Measurements from ENCODE around the gene ADAMTS10. TPM values are rescaled to one million over a fixed set of nuclear protein-coding genes. Genes with fewer than 3 reads are reported as not detected.

Gene ADAMTS10
- total and polyA plus RNA-seq, 2 of the 8 experiments (the other 6 are each of a cell fraction or from before 2014, with no cell fraction given) = 6.9 to 17.4 TPM

DNA sequence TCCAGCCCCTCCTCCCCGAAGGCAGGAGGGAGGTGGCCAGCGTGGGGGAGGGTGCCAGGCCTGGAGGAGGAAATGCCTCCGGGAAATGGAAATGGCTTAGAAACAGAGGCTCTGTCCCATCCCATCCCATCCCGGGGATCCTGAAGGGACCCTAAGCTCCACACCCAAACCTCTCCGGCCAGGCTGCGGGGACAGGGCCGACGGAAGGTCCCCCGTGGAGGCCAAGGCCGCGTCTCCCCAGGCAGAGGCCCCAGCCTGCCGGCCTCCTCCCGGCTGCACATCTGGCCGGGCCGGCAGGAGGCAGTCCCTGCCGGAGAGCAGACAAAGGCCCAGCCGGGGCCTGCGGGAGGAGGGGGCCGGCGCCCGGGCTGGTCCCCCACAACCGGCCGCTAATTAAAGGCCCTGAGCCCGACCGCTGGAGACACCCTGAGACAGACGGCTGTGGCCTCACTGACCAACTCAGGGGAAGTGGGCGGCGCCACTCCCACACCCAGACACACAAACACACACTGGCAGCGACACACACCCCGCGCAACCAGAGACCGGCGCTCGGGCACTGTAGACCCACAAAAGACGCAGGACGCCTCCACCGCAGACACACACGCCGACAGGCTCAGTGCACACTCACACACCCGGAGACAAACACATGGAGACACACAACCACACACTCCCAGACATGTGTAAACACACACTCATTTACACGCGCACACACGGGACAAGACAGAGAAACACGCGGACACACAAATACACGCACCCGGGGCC is 1.1 kb downstream of the ADAMTS10 start (continued):
- peak in 1 of 2 experiments; percentile 71; a peak in 1 of 3 replicates for TF ChIP-seq POLR2A (IDR thresholded peaks at IDR 0.05; ENCODE audit: control extremely low read depth in 1 of 2, low read depth in 2 of 2, low read length in 2 of 2)
- no peak for TF ChIP-seq HDAC6 (IDR thresholded peaks at IDR 0.05; ENCODE audit: low read depth, low read length)
- no peak for TF ChIP-seq FOSL1 (IDR thresholded peaks at IDR 0.05; ENCODE audit: insufficient read depth, low read depth, low read length)
- TF ChIP-seq SP2 (IDR thresholded peaks at IDR 0.05; ENCODE audit: low read length) = no peak
- no peak for TF ChIP-seq MAFK (IDR thresholded peaks at IDR 0.05; ENCODE audit: low read depth, low read length)
- TF ChIP-seq ASH2L (IDR thresholded peaks at IDR 0.05; ENCODE audit: low read length) = peak; percentile 57
- TF ChIP-seq, protein P1, sequence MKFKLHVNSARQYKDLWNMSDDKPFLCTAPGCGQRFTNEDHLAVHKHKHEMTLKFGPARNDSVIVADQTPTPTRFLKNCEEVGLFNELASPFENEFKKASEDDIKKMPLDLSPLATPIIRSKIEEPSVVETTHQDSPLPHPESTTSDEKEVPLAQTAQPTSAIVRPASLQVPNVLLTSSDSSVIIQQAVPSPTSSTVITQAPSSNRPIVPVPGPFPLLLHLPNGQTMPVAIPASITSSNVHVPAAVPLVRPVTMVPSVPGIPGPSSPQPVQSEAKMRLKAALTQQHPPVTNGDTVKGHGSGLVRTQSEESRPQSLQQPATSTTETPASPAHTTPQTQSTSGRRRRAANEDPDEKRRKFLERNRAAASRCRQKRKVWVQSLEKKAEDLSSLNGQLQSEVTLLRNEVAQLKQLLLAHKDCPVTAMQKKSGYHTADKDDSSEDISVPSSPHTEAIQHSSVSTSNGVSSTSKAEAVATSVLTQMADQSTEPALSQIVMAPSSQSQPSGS (IDR thresholded peaks at IDR 0.05; ENCODE audit: low read length) = no peak
- no peak for TF ChIP-seq CHD2 (IDR thresholded peaks at IDR 0.05; ENCODE audit: low read length)
- TF ChIP-seq POU5F1 (IDR thresholded peaks at IDR 0.05; ENCODE audit: low read depth, low read length) = no peak
- no peak for TF ChIP-seq JUND (IDR thresholded peaks at IDR 0.05; ENCODE audit: low read length)
- TF ChIP-seq TEAD4 (IDR thresholded peaks at IDR 0.05; ENCODE audit: low read depth, low read length) = no peak
- TF ChIP-seq EZH2 (IDR thresholded peaks at IDR 0.05; ENCODE audit: low read depth, low read length, severe bottlenecking) = no peak
- TF ChIP-seq TBP (IDR thresholded peaks at IDR 0.05; ENCODE audit: low read depth, low read length) = peak; percentile 51; the same call in 1 of the 2 replicates
- TF ChIP-seq SIRT6 (IDR thresholded peaks at IDR 0.05; ENCODE audit: low read length) = no peak
- no peak for TF ChIP-seq KDM1A (IDR thresholded peaks at IDR 0.05; ENCODE audit: borderline replicate concordance, low read length)
- no peak for TF ChIP-seq RFX5 (IDR thresholded peaks at IDR 0.05; ENCODE audit: borderline replicate concordance, low read depth, low read length)
- TF ChIP-seq RAD21 (IDR thresholded peaks at IDR 0.05 in 1 of 2, conservative IDR thresholded peaks at IDR 0.05 in 1 of 2; ENCODE audit: low read depth in 2 of 2, low read length in 2 of 2) = peak in 1 of 2 experiments; percentile 0; a peak in 1 of 4 replicates
- TF ChIP-seq, protein P2, sequence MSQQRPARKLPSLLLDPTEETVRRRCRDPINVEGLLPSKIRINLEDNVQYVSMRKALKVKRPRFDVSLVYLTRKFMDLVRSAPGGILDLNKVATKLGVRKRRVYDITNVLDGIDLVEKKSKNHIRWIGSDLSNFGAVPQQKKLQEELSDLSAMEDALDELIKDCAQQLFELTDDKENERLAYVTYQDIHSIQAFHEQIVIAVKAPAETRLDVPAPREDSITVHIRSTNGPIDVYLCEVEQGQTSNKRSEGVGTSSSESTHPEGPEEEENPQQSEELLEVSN (IDR thresholded peaks at IDR 0.05) = no peak
- TF ChIP-seq SAP30 (IDR thresholded peaks at IDR 0.05; ENCODE audit: insufficient read depth, insufficient replicate concordance, low read length) = no peak
- TF ChIP-seq NANOG (IDR thresholded peaks at IDR 0.05; ENCODE audit: insufficient read depth, low read depth, low read length, poor library complexity, severe bottlenecking) = no peak
- 0 out of 4 replicates have a peak, but pooled peaks of 1 of the 2 experiments have one; percentile 6 for TF ChIP-seq HDAC2 (IDR thresholded peaks at IDR 0.05; ENCODE audit: borderline replicate concordance in 1 of 2, low read depth in 2 of 2, low read length in 2 of 2)
- TF ChIP-seq YY1 (IDR thresholded peaks at IDR 0.05; ENCODE audit: low read depth, low read length) = no peak
